Activated T-cell treated with anti-CD3 and anti-CD28 coated beads for 48 hours (primary cell): ENCODE data around the gene NR4A1.

ENCODE experiments used
- DNase-seq: peaks from one replicate; pipeline ENCODE4 v3.0.0-alpha.2; 2020; ENCODE audit warnings: low read depth

NR4A1 gene

GRCh38 chr12:52079576-52080402, 28.5 kb downstream of the NR4A1 start, which contains the start of gene SMIM41:
Gene SMIM41 (plus strand): TSS chr12:52079704. CDS start chr12:52079780, 76 bp downstream.
- no peak for DNase-seq

GRCh38 chr12:52080403-52081251, 29.4 kb downstream of the NR4A1 start:
- DNase-seq, result no peak

- DNase-seq, result no peak
Measured at GRCh38 chr12:52081263-52081733, 30.1 kb downstream of the NR4A1 start.

GRCh38 chr12:52082026-52082668, 30.9 kb downstream of the NR4A1 start:
- no peak for DNase-seq

GRCh38 chr12:52082669-52082987, 31.4 kb downstream of the NR4A1 start:
- no peak for DNase-seq

- DNase-seq, result peak; percentile 52
Measured at GRCh38 chr12:52082988-52083637, 31.9 kb downstream of the NR4A1 start.

- no peak for DNase-seq
Measured at GRCh38 chr12:52083638-52083996, 32.4 kb downstream of the NR4A1 start.

- DNase-seq, result no peak
Measured at GRCh38 chr12:52084491-52085231, 33.4 kb downstream of the NR4A1 start.

- no peak for DNase-seq
Measured at GRCh38 chr12:52085682-52086180, 34.5 kb downstream of the NR4A1 start.

GRCh38 chr12:52086366-52086765, 35.1 kb downstream of the NR4A1 start:
- no peak for DNase-seq

GRCh38 chr12:52086944-52087835, 35.9 kb downstream of the NR4A1 start:
- DNase-seq, result no peak

GRCh38 chr12:52087961-52088820, 36.9 kb downstream of the NR4A1 start:
- DNase-seq, result no peak

- no peak for DNase-seq
Measured at GRCh38 chr12:52089491-52089890, 38.2 kb downstream of the NR4A1 start.

GRCh38 chr12:52090291-52090690, 39.0 kb downstream of the NR4A1 start:
- no peak for DNase-seq

- DNase-seq, result no peak
Measured at GRCh38 chr12:52091061-52091460, 39.8 kb downstream of the NR4A1 start.

GRCh38 chr12:52091869-52092268, 40.6 kb downstream of the NR4A1 start:
- DNase-seq, result no peak

GRCh38 chr12:52093346-52093745, 42.1 kb downstream of the NR4A1 start:
- no peak for DNase-seq

- DNase-seq, result no peak
Measured at GRCh38 chr12:52096332-52097044, 45.2 kb downstream of the NR4A1 start.
